T follicular helper cell (primary cell): ENCODE data around the gene NAAA.
"Not testable (repeated sequence)": the region's sequence is repeated elsewhere in the genome, so short reads cannot be mapped to it uniquely, and the experiment has no call there.

Experiments
- DNase-seq: peaks from one replicate; pipeline ENCODE4 v3.0.0-alpha.2; 2020; ENCODE audit warnings: low read depth
- total RNA-seq, 2 experiments: gene quantifications; one replicate each; lab custom pipeline; 2026; lab: John Stamatoyannopoulos, UW

NAAA gene
- total RNA-seq: 24.6 to 51.8 reads per million in 2 experiments

DNA sequence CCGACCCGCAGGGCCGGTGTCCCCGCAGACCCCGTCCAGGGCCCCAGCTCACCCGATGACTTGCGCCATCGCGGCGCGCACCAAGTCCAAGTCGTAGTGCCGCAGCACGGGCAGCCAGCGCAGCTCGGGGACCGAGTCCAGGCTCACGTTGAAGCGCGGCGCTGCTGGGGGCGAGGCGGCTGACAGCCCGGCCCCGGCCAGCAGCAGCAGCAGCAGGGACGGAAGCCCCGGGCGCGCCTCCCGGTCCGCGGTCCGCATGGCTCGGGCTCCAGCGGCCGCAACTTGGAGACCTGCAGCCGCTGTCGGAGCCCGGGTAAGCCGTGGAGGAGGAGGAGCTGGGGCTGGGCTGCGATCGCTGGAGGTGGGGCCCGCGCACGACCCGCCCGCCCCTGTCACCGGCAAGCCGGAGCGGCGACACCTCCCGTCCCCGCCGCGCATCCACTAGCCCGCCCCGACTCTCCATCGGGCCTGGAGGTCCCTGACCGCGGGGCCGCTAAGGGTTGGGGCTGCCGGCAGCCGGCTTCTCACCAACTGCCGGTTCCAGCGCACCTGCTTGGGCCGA is at the start of gene NAAA:
NAAA (minus strand) TSS at position 322 of the 562 bp plus-strand sequence; CDS start at position 258, 64 bp downstream.
- peak; percentile 75 for DNase-seq

DNA sequence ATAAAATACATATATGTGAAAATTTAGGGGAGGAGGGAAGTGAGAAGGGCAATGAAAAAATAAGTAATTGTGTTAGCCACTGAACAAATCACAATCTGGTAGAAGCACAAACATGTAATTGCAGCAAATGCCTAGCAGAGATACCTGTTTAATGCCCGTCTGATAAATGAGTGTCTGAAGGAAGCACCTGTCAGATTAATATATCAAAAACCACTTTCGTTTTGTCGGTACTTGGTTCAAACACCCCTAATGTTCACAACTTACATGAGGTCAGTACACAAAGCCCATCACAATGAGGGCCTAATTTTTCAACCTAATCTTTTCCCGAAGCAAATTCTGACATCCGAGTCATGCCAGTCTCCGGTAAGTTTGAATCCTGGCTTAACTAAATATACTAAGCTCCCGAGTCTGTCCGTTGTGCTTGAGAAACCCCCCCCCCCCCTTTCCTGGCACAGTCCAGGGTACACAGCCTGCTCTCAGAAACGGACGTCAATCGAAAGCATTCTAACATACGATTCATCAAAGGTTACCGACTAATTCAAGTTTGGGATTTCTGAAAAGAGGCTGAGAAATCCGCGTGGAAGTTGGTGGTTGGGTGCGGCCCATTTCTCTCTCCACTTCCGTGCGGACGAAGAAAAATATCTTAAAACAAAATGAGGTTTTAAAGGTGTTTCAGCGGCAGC is 49.2 kb upstream of the NAAA start:
- no peak for DNase-seq

DNA sequence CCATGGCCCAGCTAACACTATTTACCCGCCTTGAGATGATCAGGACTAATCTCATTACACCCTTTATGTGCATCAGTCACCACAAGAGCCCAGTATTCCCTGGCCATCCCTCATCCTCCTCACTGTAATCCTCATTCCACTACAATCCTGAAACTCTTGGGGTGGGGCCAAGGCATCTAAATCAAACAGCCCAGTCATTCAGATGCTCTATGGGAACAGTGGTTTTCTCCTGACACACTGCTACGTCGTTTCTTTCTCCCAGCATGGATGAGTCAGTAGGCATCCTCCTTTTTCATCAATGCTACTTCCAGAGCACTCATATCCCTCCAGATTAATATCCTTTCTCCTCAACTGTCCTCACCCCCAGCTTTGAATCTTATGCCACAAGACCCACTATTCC is 44.3 kb upstream of the NAAA start:
- no peak for DNase-seq

DNA sequence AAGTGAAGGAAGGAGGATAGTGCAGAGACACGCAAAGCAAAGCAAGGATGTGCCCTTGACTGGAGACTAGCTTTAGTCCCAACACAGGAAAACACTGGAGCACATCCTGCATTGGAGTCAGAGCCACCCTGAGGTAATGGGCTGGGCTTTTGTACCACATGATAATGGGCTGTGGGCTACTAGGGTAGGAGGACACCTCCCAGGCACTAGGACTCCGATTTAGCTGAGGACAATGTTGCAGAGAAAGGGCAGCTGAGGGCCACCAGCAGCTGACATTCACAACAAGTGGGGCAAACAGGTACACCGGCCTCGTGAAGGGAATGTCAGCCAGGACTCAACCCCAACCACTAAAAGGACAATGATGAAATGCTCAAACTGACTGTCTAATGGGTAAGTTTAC is 39.8 kb upstream of the NAAA start:
- DNase-seq: no peak

DNA sequence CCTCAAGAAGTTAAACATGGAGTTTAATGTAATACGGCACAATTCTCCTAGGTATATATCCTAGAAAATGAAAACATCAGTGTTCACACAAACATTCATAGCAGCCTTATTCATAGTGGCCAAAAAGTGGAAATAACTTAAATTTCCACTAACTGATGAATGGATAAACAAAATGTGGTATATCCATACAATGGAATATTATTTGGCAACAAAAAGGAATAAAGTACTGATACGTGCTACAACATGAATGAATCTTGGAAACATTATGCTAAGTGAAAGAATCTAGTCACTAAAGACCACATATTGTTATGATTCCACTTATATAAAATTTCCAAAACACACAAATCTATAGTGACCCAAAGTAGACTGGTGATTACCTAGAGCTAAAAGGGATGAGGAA is 35.4 kb upstream of the NAAA start:
- DNase-seq: no peak

DNA sequence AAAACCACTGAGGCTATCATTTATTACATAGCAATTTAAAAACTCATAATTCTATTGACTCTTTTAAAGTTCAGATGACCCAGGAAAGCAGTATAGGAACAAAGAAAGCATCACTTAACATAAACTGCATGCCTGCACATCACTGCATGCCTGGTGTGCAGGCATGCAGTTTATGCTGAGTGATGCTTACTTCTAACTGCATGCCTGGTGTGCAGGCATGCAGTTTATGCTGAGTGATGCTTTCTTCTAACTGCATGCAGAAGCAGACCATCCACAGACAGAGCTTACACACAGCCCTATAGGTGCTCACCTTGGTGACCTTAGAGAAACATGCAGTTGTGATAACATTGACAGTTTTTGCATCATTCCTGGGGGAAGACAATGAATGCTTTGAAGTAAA is 33.0 kb upstream of the NAAA start:
- DNase-seq: no peak

DNA sequence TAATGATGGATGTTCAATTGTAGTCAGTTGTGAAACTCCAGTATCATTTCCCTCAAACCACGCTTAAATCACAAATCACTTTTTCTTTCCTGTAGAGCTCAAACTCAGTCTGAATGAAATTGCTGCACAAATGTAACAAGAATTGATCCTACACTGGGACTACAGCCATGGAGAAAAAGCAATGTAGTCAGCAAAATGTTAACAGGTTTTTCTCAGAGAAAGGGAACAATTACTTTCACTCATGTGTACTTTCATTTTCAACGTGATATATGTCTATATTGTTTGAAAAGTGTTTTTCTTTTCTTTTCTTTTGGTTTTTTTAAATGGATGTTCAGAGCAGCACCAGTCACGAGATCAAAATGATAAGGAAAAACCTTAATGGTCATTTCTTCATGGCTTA is 27.3 kb upstream of the NAAA start:
- no peak for DNase-seq

DNA sequence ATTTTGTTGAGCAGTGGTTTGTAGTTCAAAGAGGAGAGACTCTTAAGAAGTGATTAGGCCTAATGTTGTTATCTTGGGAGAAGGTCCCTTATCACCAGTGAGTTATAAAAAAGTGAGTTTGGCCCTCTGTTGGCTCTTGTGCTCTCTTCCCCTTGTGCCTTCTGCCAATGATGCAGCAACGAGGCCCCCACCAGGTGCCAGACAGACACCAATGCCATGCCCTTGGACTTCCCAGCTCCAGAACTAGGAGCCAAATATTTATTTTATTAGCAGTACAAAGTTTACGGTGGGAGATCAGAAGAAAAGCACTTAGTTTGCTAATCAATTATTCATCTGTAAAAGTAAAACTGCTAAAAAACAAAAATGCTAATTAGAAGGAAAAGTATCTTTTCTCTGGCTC is 22.7 kb upstream of the NAAA start:
- DNase-seq: no peak

DNA sequence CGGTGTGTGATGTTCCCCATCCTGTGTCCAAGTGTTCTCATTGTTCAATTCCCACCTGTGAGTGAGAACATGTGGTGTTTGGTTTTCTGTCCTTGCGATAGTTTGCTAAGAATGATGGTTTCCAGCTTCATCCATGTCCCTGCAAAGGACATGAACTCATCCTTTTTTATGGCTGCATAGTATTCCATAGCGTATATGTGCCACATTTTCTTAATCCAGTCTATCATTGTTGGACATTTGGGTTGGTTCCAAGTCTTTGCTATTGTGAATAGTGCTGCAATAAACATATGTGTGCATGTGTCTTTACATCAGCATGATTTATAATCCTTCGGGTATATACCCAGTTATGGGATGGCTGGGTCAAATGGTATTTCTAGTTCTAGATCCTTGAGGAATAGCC is 21.3 kb upstream of the NAAA start:
- not testable (repeated sequence) for DNase-seq

DNA sequence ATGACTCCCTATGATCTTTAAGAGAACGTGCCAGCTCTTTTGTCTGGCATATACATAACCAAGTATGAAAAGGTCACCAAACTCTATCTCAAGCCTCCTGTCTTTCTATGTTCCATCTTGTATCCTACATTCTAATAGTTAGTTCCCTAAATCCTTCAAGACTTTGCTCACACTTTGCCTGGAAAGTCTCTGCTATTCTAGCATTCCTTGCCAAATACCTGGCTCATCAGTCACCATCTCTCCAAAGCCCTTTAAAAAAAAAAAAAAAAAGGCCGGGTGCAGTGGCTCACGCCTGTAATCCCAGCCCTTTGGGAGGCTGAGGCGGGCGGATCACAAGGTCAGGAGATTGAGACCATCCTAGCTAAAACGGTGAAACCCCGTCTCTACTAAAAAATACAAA is 17.7 kb upstream of the NAAA start:
- DNase-seq: not testable (repeated sequence)

DNA sequence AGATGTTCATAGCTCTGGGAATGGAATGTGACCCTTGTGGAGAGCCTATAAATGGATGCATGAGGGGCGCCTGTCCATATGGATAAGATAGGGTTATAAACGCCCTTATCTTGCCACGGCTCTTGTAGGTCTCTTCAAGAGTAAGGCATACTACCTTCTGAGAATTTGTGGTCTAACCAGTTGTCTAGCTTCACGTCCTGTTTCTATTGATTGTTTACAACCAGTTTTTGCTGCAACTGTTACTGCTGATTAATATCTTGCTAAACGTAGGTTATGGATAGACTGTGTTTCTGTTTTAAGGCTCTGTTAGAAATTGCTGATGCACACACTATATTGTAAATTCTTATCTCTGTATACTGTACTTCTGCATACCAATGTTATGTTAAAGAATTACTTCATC is 14.0 kb upstream of the NAAA start:
- not testable (repeated sequence) for DNase-seq

DNA sequence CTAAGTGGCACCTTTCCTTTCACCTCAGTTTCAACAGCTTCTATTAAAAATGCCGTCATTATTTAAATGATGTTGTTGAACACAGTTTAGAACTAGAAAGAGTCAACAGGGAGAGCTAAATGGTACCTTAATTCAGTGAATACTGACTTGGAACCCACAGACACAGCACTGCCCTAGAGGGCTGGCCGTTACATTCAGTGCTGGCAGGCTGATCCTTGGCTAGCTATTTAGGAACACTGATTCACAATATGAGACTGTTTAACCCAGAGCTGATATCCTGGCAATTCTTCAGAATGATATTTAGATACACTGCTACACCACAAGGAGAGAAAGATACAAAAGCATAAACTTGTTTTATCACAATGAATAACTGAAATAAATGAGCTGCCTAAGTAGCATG is 12.7 kb upstream of the NAAA start:
- no peak for DNase-seq

DNA sequence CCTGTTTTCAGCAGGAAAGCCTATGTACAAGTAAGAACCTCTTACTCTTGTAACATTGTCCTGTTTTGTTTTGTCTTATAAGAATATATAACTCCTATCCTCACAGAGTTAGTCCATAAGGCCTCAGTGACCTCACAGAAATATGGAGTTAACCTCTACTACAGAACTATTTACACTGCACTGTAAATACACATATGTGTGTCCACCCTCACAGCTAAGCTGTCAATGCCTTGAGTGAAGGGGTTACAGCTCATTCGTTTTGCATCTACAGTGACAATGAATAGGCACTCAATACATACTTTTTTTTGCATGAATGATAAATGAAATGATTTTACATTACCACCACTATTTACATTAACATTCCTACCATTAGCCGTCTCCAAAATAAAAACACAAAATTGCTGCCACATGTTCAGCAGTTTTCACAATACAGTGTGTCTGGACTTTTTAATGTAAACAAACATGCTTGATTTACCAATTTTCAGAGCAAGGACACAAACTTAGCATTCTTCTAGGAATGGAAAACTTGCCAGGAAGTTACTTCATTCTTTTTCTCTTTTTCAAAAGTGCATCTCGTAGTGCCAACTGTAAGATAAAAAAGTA is 9.5 kb upstream of the NAAA start:
- DNase-seq: no peak

DNA sequence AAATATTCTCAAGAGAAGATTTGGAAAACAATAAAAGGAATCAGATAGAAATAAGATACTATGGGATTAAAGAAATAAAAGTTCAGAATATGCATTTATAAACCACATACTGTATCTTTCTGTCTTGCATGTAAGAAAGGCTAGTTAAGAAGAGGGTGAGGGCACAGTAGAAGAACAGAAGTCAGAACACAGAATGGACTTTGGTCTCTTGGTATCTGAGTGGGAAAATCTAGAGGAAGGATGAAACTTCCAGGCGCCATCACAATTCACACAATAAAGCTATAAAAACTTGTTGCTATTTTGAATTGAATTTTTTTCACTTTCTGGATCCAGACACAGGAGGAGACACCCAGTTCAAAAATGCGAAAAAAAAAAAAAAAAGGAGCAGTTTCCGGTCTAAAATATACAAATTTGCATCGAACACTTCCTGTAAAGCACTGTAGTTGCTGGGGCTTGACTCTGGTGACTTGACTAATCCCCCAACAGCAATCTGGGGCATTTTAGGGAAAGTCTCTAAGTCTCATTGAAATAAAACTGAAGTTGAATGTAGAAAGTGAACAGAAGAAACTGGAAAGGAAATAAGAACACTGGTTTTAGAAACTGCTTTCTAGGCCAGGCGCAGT is 8.1 kb upstream of the NAAA start:
- no peak for DNase-seq

DNA sequence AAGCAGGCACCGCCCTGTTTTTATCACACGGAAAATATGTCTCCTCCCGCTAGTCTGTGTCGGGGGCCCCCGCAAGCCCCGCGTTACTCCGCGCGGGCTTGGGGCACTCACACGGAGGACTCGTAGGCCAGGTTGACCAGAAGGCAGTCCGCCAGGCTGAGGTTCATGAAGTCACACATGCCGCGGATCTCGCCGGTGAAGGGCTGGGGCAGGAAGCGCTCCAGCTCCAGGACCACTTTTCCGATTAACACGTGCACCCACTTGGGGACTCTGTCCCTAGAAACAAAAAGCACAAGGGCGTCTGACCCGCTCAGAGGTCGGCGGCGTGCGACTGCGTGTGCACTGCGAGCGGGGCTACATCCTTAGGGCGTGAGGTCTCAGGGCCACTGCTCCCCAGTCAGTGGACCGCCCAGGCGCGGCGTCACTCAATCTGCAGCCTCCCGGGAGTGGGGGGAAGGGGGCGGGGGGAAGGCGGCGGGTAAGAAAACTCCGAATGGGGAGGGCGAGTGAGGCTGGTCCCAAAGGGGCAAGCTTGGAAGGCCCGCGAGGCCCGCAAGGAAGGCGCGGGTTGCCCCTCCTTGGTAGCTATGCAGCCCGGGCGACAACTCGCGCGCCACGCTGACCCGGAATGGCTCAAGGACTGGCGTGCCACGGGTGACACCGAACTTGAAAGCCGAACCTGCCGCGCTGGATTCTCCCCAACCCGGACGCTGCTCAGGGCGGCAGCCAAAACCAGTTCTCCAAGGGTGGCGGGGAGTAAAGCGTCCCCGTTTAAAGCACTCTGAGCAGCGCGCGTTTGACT is 722 bp downstream of the NAAA start:
- peak; percentile 65 for DNase-seq

DNA sequence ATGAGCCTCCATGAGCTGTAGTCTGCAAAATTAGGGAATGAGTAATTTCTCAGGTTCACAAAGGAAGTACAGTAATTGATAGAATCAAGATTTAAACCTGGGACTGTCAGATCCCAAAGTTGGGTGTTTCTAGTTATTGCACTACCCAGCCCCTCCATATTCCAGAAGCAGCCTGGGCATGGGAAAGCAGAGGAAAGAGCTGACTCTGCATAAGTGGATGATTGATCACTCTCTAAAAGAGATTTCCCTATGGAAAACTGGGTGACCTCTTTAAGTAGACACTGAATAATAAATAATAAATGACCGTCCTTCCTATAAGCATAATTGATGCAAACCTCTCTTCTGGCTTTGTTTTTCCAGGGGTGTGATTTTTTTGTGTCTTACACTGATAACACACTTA is 5.2 kb downstream of the NAAA start:
- no peak for DNase-seq

DNA sequence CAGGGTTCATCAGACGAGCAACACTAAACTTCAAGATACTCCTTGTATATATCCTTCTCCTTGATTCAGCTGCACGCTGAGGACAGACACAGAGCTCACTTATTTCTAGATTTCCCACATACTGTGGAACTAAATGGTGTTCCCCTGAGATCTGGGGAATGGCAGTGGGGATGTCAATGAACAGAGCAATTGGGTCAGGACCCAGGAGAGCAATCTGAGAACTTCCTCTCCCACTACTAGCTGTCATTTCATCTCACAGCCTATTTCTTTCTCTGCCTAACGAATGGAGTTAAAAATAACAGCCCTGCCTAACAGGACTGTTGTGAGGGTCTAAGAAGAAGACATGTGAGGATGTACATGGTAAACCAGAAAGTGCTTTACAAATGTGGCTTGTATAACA is 10.7 kb downstream of the NAAA start:
- DNase-seq: no peak

DNA sequence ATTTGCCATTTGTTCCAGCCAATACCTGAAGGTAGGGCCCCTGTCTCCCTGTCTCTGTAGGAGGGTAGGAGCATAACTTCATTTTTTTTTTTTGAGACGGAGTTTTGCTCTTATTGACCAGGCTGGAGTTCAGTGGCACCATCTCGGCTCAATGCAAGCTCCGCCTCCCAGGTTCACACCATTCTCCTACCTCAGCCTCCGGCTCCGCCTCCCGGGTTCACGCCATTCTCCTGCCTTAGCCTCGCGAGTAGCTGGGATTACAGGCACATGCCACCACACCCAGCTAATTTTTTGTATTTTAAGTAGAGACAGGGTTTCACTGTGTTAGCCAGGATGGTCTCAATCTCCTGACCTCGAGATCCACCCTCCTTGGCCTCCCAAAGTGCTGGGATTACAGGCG is 15.9 kb downstream of the NAAA start:
- not testable (repeated sequence) for DNase-seq

DNA sequence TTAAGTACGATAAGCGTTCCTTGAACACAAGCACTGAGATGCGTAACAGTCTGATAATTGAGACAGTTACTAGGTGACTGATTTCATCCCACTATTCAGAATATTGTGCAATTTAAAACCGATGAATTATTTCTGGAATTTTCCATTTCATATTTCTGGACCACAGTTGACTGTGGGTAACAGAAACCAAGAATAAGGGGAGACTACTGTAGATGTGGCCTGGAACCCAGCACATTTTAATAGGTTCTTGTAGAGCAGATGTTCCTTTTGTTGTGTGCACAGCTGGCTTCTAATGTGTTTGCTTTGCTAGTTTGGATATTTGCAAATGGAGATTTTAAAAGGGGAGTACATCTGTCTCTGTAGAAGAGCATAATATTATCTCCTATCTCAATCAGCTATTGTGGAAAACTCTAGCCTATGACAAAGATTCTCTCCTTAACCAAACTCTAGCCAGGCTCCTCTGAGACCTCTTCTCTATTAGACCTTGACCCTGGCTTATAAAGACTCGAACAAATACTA is 16.4 kb downstream of the NAAA start:
- DNase-seq: no peak

DNA sequence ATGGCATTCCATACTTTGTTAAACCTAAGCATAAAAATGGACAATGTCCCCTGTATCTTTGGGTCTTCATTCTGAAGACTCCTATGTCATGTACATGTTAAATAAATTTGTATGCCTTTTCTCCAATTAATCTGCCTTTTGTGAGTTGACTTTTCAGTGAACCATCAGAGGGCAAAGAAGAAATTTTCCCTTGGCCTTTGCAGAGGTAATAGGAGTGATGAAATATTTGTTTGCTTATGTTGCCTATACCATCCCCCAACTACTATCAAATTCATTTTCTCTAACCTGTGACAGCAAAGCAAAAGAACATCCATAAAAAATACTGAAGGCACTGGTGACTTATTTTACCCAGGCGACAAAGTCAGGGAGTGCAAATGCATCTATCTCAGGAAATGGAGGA is 18.2 kb downstream of the NAAA start:
- no peak for DNase-seq

DNA sequence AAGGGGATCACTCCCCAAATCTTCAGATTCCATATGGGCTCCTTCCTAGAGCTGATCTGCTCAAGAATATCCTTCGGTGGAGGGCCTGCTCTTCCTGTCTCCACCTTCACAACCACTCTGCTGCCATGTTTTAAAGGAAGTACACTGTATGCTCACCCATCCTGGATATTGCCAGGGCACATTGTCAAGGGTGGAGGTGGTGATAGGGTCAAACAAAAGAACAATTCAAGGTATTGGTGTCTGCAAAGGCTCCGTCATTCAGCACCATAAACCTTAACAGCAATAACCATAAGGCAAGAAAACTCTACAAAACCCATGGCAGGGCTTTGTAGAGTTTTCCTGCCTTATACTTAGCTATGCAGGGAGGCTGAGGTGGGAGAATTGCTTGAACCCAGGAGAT is 18.9 kb downstream of the NAAA start:
- no peak for DNase-seq

DNA sequence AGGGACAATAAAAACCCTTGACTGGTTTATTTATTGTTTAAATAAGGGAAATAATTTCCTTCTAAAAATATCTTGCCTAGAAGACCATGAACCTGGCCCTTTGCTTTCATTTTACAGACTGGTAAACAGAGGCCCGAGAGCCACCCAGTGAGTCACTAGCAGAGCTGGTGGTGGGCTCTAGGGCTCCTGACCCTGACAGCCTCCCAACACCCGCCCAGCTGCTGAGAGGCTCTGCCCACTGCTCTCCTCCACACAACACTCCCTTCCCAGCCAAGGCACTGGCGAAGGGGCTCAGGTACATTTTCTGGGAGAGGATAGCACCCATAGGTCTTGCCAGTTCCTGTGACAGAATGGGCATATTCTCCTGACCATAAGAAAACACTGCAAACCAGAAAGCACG is 20.5 kb downstream of the NAAA start:
- no peak for DNase-seq
